Kidney tubule cell (primary cell): Measurements from ENCODE around the gene SLC26A6.

ENCODE experiments used
- DNase-seq: peaks from one replicate; pipeline ENCODE4 v3.0.0-alpha.2; 2018; ENCODE audit warnings: low spot score

The SLC26A6 gene

DNA sequence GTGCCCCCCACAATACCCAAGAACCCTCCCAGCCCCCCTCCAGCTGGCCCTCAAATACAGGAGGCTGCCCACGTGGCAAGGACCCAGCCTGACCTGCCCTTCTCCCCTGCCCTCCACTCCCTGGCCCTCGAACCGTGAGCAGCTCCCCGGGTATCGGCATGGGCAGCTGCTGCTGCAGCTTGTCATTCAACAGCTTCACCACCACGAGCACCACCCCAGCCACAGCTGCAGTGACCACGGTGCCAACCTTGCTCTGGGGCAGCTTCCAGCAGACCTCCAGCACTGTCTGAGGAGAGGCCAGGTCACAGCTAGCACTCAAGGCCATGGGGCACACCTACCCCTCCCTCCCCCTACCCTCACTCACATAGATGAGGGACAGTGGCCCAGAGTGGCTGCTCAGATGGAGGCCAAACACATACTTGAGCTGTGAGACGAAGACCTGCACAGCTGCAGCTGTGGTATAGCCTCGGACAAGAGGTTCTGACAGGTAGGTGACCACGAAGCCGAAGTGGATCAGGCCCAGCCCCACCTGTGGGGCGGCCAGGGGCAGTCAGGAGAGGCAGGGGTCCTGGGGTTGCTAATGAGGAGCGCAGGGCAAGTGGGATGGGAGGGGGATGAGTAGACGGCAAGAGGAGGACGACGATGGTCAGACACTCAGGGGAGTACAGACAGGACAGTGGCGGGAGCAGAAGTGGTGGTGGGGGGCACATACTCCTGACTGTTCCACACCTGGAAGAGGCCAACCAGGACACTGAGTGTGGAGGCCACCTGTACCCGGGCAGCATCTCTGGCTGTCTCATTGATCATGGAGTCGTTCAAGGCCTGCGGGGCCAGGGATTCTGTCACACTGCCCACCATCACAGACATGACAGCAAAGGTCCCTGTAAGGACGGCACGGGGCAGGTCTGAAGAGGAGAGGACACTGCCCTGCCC, 3.5 kb downstream of the SLC26A6 start:
- no peak for DNase-seq

DNA sequence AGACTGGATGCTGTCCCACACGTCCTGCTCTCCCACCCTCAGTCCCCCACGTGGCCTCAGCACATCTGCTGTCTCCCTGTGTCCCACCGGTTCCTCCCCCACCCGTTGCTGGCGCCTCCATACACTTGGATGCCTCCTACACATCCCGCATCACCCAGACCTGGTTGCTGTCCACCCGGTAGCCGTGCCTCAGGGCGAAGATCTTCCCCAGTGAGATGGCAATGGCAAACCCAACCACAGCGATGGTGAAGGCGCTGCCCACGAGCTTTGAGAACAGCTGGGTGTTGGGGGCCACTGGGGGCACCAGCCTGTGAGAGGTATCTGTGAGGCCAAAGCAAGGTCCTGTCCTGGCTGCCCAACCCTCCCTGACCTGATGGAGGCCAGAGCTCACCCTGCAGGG, 4.4 kb downstream of the SLC26A6 start:
- DNase-seq = no peak

DNA sequence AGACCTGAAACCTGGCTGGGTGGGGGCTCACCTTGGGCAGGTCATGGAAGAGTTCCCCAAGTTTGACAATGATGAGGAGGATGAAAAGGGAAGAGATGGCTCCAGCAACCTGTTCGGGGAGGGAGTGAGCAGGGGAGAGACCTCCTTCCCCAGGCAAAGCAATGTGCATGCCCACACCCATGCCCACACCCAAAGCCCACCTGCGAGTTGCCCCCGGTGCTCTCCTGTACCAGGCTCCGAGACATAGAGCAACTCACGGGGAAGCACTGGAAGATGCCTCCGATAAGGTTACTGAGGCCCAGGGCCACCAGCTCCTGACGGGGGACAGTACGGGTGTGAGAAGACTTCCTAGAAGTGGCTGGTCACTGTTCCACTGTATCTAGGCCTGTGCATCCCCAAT, 4.9 kb downstream of the SLC26A6 start:
- no peak for DNase-seq

DNA sequence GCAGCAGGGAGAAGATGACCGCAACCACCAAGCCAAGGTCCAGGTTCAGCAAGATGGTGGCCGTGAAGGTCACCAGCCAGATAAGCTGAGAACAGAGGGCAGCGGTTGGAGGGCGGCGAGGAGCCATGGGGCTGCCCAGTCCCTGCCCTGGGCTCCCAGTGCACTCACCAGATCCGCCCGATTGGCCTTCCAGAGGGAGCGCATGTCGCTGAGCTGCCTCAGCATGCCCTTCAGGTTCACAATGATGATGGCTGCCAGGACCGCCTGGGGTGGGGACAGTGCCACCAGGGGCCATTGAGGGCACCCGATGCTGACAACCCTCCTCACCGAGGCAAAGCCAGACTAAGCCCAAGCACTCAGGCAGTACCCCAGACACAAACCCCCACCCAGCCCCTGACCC, 5.4 kb downstream of the SLC26A6 start:
- no peak for DNase-seq

DNA sequence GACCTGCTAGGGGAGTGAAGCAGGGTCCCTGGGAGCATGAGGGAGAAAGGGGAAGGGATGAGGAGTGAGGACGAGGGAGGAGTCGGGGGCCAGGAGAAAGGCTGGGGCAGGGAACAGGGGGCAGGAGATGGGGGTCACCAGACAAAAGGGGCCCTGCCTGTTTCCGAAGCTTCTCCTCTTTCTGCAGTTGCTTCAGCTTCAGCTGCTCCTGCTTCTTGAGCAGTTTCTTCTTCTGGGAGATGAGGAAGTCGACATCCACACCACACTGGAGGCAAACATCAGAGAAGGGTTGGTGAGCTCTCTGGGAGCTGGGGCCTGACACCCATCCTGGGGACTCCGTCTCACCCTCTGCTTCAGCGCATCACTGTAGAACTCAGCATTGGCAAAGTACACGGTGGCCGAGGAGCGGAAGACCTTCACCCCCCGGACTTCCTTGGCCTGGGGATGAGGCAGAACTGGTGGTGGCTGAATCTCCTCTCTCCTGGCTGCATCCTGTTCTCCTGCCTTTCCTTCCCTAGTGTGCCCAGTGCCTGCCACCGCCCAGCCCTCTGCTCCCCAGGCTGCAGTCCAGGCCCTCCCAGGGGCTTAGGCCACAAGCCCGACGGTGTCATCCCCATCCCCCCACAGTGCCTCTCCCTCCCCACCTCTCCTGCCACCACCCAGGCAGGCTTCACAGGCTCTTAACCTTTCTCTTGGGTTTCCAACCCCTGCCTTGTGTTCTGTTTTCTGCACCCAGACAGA, 6.8 kb downstream of the SLC26A6 start:
- no peak for DNase-seq

DNA sequence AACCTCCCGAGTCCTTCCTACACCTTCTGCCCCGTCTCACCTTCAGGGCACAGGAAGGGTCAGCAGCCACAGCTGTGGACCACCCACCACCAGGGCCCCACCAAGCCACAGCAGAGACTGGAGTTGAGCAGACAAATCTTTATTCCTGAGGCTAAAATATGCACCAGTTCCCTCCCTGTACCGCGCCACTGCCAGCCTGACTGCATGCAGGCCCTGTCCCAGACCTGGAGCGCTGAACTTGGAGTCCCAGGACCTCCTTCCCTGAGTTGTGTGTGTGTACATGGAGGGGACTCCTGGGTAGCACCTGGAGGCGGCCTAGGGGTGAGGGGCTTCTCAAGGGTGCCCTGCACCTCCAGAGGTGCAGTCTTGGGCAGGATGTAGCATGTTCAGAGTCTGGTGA, 9.7 kb downstream of the SLC26A6 start:
- no peak for DNase-seq

DNA sequence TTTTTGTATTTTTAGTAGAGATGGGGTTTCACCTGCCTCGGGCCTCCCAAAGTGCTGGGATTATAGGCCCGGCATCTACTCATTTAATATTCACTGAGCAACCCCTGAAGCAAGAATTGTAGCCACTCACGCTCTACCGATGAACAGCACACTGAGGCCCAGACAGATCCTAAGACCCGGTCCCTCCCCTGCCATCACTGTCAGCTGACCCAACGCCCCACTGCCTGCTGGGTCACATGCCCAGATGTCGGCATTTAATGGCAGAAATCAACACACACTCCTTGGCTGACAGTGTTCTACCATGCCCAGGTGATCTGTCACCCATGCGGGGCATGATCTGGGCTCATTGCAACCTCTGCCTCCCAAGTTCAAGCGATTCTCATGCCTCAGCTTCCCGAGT, 10.5 kb downstream of the SLC26A6 start:
- DNase-seq = no peak

DNA sequence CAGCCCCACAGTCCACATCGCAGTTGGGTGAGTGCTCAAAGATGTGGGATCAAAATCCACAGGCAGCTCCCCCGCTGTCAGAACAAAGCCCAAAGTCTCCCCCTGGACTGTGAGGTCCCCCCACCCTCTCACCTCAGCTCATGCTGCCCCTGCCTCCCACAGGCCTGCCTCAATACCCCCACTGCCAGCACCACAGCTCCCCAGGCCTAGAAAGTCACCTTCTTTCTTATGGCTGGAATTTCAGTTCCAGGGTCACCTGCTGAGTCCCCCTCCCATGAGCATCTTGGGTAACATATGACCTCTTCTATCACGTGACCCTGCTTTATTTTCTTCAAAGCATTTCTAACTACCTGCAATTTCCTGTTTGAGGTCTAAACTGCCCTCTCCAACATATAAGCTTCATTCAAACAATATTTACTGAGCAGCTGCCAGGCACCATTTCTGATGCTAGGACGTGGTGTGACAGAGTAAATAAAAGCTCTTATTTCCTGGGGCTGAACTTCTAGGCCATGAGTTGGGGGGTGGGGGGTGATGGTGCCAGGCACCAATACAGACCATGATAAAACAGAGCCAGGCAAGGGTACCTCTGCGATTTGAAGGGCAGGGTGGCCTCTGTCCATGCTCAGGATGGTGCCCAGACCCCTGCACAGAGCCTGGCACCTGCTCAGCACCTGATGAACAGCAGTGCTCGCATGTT, 11.3 kb downstream of the SLC26A6 start:
- no peak for DNase-seq

DNA sequence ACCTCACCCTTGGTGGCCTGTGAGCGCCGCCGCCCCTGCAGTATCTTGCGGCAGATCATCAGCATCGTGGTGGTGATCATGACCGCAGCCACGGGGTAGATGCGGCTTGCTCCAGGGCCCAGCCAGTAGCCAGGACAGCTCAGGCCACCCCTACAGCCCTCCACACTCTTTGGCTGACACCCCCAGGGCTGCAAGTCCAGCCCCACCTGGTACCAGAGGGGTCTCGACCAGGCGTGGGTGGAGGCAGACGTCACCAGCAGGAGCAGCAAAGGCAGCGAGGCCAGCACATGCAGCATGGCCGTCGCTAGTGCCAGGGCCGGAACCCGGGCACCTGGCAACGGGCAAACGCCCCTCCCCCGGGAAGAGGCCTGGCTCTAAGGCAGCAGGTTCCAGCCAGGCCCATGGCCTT, 13.8 kb downstream of the SLC26A6 start, which contains the start of gene TMEM89:
Gene TMEM89 (minus strand): TSS at position 309 of the 409 bp plus-strand sequence. CDS start 13 bp downstream, at position 296.
- DNase-seq = no peak

DNA sequence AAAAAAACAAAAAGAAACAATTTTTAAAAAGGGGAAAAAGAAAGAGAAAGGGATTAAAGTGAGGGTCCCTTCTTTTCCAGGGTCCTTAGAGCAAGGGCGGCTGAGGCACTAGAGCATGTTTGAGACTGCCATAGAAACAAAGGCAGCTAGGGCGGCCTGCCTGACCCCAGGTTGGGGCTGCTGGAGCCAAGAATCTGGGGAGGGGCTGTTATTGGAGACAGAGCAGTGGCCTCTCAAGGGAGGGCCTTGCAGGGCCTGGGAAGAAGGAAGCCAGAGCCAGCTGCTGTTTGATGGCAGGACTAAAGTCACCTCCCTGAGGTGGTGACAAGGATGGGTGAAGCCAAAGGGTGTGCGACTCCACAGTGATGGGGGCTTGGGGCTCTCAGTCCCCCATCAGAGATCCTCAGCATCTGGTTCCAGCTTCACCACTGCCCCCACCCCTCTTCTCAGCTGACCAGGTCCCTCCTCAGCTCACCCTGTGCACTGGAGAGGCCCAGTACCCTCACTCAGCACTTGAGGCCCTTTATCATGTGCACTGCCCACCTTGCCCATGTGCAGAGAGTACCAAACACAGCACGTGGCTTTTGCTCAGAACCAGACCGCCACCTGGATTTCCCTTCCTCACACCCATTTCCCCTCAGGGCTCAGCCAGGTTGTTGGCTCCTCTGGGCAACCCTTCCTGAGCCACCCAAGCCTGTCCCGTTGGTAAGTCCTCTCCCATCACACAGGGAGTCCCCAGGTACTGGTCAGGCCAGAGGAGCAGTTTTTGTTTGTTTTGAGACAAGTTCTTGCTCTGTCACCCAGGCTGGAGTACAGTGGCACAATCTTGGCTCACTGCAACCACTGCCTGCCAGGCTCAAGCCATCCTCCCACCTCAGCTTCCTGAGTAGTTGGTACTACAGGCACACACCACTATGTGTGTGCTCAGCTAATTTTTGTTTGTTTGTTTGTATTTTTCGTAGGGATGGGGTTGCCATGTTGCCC, 15.4 kb downstream of the SLC26A6 start:
- no peak for DNase-seq

DNA sequence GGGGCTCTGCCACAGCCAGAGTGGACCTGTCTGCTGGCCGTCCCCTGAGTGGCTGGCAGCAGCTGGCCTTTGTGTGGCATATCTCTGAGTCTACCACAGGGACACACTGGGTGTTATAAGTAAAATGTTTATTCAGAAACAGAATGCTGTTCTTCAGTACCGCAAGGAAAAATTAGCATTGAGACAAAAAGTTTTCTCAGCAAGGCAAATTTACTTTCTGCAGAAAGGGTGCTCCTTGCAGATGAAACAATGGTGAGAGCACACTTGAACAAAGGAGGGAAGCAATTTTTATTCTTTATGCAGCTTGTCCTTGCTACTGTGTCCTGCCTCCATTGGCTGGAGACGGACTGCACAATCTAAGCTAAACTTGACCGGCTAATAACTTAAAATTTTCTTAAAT, 17.7 kb downstream of the SLC26A6 start:
- DNase-seq = no peak

DNA sequence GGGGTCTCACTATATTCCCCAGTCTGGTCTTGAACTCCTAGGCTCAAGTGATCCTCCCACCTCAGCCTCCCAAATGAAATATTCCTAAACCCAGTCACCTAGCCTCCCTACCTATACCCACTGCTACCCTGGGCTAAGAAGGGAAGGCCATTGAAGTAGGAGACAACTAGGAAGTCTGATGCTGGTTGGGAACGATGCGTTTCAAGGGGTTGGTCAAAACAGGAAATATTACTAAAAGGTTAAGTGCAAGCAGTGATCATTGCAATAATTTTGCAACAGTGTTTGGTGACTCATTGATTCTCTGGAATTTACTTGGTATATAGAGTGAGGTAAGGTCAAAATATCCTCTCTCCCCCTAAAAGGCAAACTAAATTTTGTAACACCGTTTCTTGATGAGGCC, 21.2 kb downstream of the SLC26A6 start:
- peak; percentile 49 for DNase-seq

DNA sequence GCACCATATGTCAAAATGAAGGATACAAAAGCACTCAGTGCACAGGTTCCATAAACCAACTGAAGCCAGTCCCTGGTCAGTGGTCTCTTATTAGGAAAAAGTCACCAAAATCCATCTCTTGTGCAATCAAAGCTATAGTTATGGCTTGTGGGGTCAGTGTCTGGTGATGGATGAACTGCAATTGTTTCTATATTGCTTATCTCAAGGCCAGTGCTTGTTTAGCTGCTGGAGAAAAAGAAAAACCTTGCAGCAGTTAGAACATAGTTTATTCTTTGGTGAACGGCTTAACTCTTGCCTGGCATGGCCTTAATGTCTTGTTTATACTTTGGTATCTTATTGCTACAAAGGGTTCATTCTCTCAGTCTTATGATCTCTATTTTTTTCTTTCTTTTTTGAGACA, 23.0 kb downstream of the SLC26A6 start:
- DNase-seq = no peak

DNA sequence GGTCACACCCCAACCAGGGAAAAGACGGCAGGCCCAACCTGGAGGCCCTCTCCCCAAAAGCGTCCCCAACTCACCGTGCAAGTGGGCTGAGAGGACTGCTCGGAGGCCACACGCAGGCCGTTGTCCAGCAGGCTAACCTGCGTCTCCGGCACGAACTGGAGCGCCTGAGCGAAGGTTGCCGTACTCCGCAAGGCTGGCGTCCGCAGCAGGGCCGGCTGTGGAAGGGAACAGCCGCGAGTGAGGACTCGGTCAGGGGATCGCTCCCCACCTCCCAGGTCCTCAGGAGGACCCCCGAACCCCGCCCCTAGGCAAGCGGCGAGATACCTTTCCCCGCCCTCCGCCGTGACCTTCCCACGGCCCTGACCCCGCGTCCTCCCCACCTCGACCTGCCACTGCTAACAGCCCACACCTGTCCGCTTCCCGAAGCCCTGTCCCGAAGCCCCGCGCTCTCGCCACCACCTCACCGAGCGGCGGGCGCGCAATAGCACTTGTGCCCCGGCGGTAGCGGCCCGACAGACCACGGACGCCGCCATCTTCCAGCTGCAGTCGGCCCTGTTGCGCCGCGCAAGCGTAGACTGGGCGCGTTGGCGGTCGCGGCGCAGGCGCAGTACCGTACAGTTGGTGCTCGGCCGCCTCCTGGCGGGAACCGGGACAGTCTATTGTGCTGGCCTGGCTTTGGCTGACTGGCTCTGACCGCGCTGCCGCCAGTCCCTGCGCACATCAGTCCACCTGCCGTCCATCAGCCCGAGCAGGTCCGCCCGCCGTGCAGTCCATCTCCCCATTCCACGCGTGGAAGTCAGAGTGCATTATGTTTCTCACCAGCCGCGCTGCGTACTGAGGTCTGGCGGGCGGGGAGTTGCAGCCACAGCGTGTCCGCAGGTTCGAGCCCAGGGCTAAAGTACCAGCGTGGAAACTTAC, 25.9 kb downstream of the SLC26A6 start, which contains the start of gene UQCRC1:
Gene UQCRC1 (minus strand): TSS at position 559 of the 918 bp plus-strand sequence. CDS start 26 bp downstream, at position 533.
- DNase-seq = peak; percentile 94

DNA sequence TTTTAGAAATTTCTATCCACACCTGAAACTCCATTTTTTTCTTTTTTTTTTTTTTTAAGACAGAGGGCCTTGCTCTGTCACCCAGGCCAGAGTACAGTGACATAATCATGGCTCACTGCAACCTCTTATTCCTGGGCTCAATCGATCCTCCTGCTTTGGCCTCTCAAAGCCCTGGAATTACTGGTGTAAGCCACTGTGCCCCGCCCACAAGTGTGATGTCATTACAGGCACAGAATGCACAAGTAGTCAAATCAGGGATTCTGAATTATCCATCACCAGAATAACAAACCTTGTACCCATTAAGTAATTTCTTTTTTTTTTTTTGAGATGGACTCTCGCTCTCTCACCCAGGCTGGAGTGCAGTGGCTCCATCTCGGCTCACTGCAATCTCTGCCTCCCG, 27.7 kb downstream of the SLC26A6 start:
- no peak for DNase-seq

DNA sequence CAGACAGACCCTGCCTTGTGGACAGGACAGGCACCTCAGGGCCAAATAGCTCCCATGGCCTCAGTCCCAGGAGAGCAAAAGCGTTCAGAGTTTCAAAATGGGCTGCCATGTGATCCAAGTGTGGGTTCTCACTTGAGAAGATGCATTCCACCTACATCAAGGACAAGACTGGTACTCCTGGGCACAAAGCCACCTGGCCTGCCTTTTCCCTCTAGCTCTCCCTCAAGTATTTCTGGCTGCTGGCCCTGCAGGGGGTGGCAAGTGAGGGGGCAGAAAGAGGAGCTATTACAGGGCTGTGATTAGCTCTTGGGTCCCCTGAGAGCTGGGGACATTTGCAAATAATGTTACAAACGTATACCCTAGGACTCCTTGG, 33.7 kb downstream of the SLC26A6 start:
- DNase-seq = no peak

DNA sequence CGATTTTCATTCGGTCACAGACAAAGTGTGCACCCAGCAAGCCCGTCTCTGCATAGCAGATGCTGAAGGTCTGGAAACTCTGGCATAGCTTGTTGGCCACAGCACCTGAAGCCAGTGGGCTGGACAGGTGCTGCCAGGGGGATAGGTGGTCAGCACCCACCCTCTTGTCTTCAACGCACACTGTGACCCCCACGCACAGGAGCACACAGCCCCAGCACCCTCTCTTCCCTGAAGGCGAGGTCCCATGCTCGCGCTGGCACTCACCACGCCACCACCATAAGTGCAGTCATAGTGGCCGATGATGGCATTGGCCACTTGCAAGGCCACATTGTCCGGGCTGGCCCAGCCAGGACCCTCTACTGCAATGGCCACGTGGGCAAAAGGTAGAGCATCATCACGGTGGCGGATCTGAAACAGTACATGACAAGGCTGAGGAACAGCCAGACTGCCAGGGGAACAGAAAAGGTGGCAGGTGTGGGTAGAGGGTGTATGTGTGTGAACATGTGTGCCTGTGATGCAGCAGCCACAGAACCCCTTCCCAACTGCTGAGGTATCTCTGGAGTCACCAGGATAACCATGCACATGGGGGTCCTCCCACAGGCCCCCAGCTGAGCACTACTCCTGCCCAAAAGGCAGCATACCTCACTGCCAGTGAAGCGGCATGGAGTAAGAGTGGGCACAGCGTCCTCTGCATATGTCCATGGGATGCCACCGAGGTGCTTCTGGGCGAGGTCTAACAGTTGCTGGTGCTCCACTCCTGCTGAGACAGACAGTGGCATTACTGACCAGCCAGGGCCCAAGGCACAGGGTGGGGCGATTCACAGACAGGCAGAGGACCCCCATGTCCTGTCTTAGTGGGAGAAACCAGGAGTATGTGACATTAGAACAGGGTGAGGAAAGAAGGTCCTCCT, 34.3 kb downstream of the SLC26A6 start:
- DNase-seq = no peak

DNA sequence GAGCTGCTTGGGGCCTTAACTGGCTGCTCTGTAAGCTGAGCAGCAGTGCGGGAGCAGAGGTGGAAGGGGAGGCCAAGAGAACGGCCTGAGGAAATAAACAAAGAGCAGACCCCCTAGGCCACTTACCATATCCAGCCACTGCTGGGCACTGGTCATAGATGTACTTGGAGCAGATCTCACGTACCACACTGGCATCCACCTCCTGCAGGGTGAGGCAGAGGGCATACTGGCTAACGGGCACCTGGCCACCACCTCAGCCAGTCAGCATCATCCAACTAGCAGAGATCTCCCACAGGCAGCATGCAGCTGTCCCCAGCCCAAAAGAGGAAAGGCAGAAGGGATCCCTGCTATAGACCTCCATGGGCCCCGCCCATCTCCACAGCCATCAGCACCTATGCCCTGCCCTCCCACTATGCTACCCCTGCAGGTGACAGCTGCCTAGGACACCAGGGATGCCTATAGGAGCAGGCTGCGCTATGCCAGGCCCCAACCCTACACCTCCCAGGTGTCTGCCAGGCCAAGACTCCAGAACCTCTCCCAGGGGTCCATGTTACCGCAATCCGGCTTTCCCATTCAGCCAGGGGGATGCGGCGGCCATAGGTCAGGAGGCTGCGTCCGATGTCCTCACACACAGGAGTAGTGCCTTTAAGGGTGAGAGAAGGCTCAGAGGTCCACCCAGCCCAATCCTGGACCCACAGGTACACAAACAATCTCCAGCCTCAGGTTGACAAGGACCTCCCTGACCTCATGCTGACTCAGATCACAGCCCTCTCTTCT, 35.6 kb downstream of the SLC26A6 start:
- DNase-seq = no peak
